ENCODE data around the gene LARP1B.
A peak's percentile ranks its signal among the peaks of the same experiment; 100 is the strongest.
"Not testable (repeated sequence)": the region's sequence is repeated elsewhere in the genome, so short reads cannot be mapped to it uniquely, and the experiment has no call there.

DNA sequence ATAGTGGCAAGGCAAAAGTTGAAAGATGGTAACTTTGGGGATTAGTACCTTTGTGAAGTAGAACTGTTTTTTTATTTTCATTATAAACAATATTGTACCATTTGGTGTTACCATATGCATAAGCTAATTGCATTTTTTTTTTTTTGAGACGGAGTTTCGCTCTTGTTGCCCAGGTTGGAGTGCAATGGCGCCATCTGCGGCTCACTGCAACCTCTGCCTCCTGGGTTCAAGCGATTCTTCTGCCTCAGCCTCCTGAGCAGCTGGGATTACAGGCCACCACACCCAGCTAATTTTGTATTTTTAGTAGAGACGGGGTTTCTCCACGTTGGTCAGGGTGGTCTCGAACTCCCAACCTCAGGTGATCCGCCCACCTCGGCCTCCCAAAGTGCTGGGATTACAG, 9.9 kb upstream of the LARP1B start:
- TF ChIP-seq, protein P1, sequence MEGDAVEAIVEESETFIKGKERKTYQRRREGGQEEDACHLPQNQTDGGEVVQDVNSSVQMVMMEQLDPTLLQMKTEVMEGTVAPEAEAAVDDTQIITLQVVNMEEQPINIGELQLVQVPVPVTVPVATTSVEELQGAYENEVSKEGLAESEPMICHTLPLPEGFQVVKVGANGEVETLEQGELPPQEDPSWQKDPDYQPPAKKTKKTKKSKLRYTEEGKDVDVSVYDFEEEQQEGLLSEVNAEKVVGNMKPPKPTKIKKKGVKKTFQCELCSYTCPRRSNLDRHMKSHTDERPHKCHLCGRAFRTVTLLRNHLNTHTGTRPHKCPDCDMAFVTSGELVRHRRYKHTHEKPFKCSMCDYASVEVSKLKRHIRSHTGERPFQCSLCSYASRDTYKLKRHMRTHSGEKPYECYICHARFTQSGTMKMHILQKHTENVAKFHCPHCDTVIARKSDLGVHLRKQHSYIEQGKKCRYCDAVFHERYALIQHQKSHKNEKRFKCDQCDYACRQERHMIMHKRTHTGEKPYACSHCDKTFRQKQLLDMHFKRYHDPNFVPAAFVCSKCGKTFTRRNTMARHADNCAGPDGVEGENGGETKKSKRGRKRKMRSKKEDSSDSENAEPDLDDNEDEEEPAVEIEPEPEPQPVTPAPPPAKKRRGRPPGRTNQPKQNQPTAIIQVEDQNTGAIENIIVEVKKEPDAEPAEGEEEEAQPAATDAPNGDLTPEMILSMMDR (conservative IDR thresholded peaks at IDR 0.05) = peak; percentile 61
- not testable (repeated sequence) for TF ChIP-seq ZFX (IDR thresholded peaks at IDR 0.05)
